Osteoblast (primary cell): Measurements from ENCODE around the gene NXPE1. TPM values are rescaled to one million over a fixed set of nuclear protein-coding genes. Genes with fewer than 3 reads are reported as not detected.

Source experiments
- DNase-seq: peaks from one replicate; pipeline ENCODE4 v3.0.0; 2011; ENCODE audit warnings: low spot score, mixed read lengths; ENCODE audit not compliant: insufficient read length; ENCODE audit errors: missing footprints
- H2AFZ ChIP-seq: 2 replicates; pipeline ENCODE4 v1.6.0; 2011; ENCODE audit warnings: mild to moderate bottlenecking, low read length
- H3K27ac ChIP-seq: 2 replicates; pipeline ENCODE4 v1.5.1; 2011; ENCODE audit warnings: mild to moderate bottlenecking, low read depth, low read length, moderate library complexity
- H3K27me3 ChIP-seq: 2 replicates; pipeline ENCODE4 v1.6.0; 2012; ENCODE audit warnings: mild to moderate bottlenecking, control low read depth, inconsistent platforms, low read length, moderate library complexity; ENCODE audit not compliant: insufficient read depth
- H3K36me3 ChIP-seq: 2 replicates; pipeline ENCODE4 v1.5.1; 2011; ENCODE audit warnings: mild to moderate bottlenecking, low read length, control low read depth, moderate library complexity; ENCODE audit not compliant: insufficient read depth
- H3K4me1 ChIP-seq: 2 replicates; pipeline ENCODE4 v1.5.1; 2011; ENCODE audit warnings: mild to moderate bottlenecking, low read length, control low read depth, moderate library complexity; ENCODE audit not compliant: insufficient read depth
- H3K4me2 ChIP-seq: 2 replicates; pipeline ENCODE4 v1.6.0; 2011; ENCODE audit warnings: mild to moderate bottlenecking, low read length; ENCODE audit not compliant: insufficient read depth
- H3K4me3 ChIP-seq: fragments of 200-600 bp; sonication (generic); 3 replicates; pipeline ENCODE4 v1.5.1; 2012; ENCODE audit warnings: mild to moderate bottlenecking, low read length, inconsistent platforms; ENCODE audit not compliant: insufficient read depth
- H3K79me2 ChIP-seq: 2 replicates; pipeline ENCODE4 v1.6.0; 2012; ENCODE audit warnings: mild to moderate bottlenecking, low read length, control low read depth, inconsistent platforms; ENCODE audit not compliant: insufficient read depth
- H3K9me3 ChIP-seq: 2 replicates; pipeline ENCODE4 v1.5.1; 2011; ENCODE audit warnings: low read depth, low read length, control low read depth
- H4K20me1 ChIP-seq: 2 replicates; pipeline ENCODE4 v1.6.0; 2012; ENCODE audit warnings: mild to moderate bottlenecking, low read length, control low read depth; ENCODE audit not compliant: insufficient read depth
- CTCF ChIP-seq: IDR thresholded peaks from 2 replicates; pipeline ENCODE4 v1.5.1; 2011; ENCODE audit warnings: mild to moderate bottlenecking, low read depth, low read length, moderate library complexity; ENCODE audit errors: extremely low read depth
- total RNA-seq: library from RNA; depleted of rRNA; stranded (reverse); fragments of >200 nt; gene quantifications from 2 replicates; pipeline ENCODE4 v1.2.3, GENCODE V29; 2012

Gene NXPE1
- total RNA-seq, 1 donor, result not detected

GRCh38 chr11:114556135-114556534 is 3.5 kb downstream of the NXPE1 start:
- Histone ChIP-seq H4K20me1 (no peaks in the 10 kb centered on the region), H3K27me3 (no peaks in the 10 kb centered on the region), H3K4me2 (no peak overlapping the region), H2AFZ (no peak overlapping the region), H3K79me2 (no peaks in the 10 kb centered on the region), H3K4me3 (no peak overlapping the region), H3K36me3 (no peaks in the 10 kb centered on the region), H3K4me1 (no peaks in the 10 kb centered on the region), H3K27ac (no peak overlapping the region), H3K9me3 (no peaks in the 10 kb centered on the region)
- no peak for TF ChIP-seq CTCF
- DNase-seq, result no peak

GRCh38 chr11:114553642-114554041 is 6.0 kb downstream of the NXPE1 start:
- H3K4me3 ChIP-seq, result no peak overlapping the region
- H3K27ac ChIP-seq, result no peak overlapping the region
- no peak for TF ChIP-seq CTCF
- H2AFZ ChIP-seq, result no peak overlapping the region
- H3K36me3 ChIP-seq, result no peaks in the 10 kb centered on the region
- H3K27me3 ChIP-seq, result no peaks in the 10 kb centered on the region
- no peaks in the 10 kb centered on the region for H3K9me3 ChIP-seq
- DNase-seq, result no peak
- H3K4me1 ChIP-seq, result no peaks in the 10 kb centered on the region
- H3K79me2 ChIP-seq, result no peaks in the 10 kb centered on the region
- H3K4me2 ChIP-seq, result no peak overlapping the region
- H4K20me1 ChIP-seq, result no peaks in the 10 kb centered on the region

GRCh38 chr11:114551060-114551459 is 8.6 kb downstream of the NXPE1 start:
- Histone ChIP-seq H3K27me3 (no peaks in the 10 kb centered on the region), H4K20me1 (no peaks in the 10 kb centered on the region), H3K27ac (no peak overlapping the region), H3K79me2 (no peaks in the 10 kb centered on the region), H3K36me3 (no peaks in the 10 kb centered on the region), H3K4me2 (no peak overlapping the region), H2AFZ (no peak overlapping the region), H3K4me3 (no peak overlapping the region), H3K4me1 (no peaks in the 10 kb centered on the region), H3K9me3 (no peaks in the 10 kb centered on the region)
- TF ChIP-seq CTCF, result no peak
- no peak for DNase-seq

- Histone ChIP-seq H2AFZ (no peak overlapping the region), H3K36me3 (no peaks in the 10 kb centered on the region), H4K20me1 (no peaks in the 10 kb centered on the region), H3K27ac (no peak overlapping the region), H3K27me3 (no peaks in the 10 kb centered on the region), H3K4me3 (no peak overlapping the region), H3K9me3 (no peaks in the 10 kb centered on the region), H3K79me2 (no peaks in the 10 kb centered on the region), H3K4me2 (no peak overlapping the region), H3K4me1 (no peaks in the 10 kb centered on the region)
- TF ChIP-seq CTCF, result no peak
- DNase-seq, result no peak
These were observed 34.0 kb downstream of the NXPE1 start for GRCh38 chr11:114525682-114526081.
